Measurements from ENCODE around the gene TPPP2.
"Not testable (repeated sequence)": the region's sequence is repeated elsewhere in the genome, so short reads cannot be mapped to it uniquely, and the experiment has no call there.

TPPP2 gene

DNA sequence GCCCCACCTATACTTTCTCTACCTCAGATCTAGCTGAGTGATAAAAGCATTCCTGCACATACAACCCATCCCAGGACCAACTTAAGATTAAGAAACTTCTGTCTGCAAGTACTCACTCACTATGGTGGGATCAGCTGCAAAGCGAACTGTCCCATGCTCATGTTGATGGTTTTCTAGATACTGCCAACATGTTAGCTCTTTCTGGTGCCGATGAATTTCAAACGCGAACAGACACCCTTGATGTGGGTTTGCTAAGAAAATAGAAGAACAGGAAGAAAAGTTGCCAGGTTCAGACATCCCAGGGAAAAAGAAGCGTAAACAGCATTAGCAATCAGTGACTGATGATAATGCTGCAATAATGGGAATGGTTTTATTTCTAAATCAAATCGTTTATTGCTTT, 32.5 kb upstream of the TPPP2 start:
- Histone ChIP-seq H3K4me3 (ENCODE audit: low read depth, low read length) (no peak overlapping the region), H3K27ac (ENCODE audit: low read depth, low read length) (no peak overlapping the region), H3K36me3 (ENCODE audit: control insufficient read depth, insufficient read depth, low read length) (peaks cover 45% of the 10 kb centered on the region), H3K27me3 (ENCODE audit: control insufficient read depth, insufficient read depth, low read length) (no peaks in the 10 kb centered on the region), H3K4me1 (ENCODE audit: control insufficient read depth, insufficient read depth, low read length) (peaks cover 8% of the 10 kb centered on the region), H3K9ac (ENCODE audit: low read depth, low read length) (no peak overlapping the region), H3K9me3 (ENCODE audit: control insufficient read depth, insufficient read depth, low read length) (no peaks in the 10 kb centered on the region)

DNA sequence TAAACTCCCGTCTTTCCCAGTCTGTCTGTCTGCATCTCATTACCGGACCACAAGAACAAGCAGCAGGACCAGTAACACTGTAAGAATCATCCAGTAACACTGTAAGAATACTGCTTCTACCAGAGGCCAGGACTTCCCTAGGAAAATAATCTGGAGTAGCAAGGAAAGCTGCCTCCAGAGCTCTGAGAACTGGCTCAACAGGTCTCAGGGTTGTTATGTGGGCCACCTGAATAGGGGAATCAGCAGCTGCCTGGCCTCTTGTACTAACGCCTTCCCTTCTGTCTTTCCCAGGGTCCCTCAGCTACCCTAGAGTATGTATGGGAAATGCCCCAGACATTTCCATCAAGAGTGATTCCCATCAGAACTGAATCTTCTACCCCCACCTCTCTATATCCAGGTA, 31.9 kb upstream of the TPPP2 start:
- H3K27ac ChIP-seq (ENCODE audit: low read depth, low read length) = peak overlapping the region; percentile 43

DNA sequence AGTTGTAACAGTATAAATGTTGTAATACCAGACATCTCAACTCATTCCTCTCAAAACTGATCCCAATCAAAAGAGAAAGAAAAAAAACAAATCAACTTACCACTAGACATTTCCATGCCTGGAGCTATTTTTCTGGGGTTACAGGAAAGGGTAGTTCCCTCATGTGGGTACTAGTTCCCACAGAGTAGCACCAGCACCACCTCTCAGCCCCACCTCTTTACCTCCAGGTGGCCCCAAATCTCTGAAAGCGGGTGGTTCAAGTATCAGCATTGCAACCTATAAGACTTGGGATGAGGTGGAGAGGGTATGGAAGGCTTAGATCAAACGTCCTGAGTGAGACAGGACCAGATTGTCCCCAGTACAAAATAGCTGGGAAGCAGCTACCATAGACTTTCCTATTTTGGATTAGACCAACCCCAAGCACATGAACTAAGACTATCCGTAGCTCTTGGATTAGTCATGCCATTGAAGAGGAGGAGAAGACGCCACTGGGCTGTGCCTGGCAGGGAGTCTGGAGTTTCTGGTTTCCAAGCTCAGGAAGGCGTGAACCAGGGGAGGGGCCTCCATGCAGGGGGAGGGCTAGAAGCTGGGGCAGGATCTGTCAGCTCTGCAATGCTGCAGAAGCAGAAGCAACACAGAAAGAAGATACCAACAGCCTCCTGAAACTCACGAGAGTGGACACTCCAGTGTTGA, 31.2 kb upstream of the TPPP2 start, which contains the start of gene SLC39A2:
Gene SLC39A2, plus strand, starts transcription at position 620 of the 693 bp plus-strand sequence. CDS start 154 bp downstream, outside the sequence.
- no peak within 1 kb of the TSS for H3K4me3 ChIP-seq (ENCODE audit: low read depth, low read length)

More for the DNA sequence above, 31.9 kb upstream of the TPPP2 start:
- Histone ChIP-seq H3K9ac (ENCODE audit: low read depth, low read length) (no peak overlapping the region), H3K4me3 (ENCODE audit: low read depth, low read length) (no peak overlapping the region), H3K36me3 (ENCODE audit: control insufficient read depth, insufficient read depth, low read length) (peaks cover 40% of the 10 kb centered on the region), H3K9me3 (ENCODE audit: control insufficient read depth, insufficient read depth, low read length) (no peaks in the 10 kb centered on the region), H3K4me1 (ENCODE audit: control insufficient read depth, insufficient read depth, low read length) (peaks cover 8% of the 10 kb centered on the region), H3K27me3 (ENCODE audit: control insufficient read depth, insufficient read depth, low read length) (no peaks in the 10 kb centered on the region)

DNA sequence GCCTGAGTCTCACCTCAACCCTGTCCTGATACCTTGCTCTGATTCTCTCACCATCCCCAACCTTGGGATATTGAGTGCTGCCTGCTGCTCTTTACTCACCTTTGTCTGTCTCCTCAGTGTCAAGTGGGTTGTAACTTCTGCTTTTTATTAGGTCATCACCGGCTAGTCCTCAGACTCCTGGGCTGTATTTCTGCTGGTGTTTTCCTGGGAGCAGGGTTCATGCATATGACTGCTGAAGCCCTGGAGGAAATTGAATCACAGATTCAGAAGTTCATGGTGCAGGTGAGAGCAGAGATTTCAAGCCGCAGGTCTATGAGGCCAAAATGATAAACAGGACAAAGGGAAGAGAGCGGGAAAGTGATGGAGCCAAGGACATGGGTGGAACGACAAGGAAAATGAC, 30.4 kb upstream of the TPPP2 start:
- Histone ChIP-seq H3K27me3 (ENCODE audit: control insufficient read depth, insufficient read depth, low read length) (no peaks in the 10 kb centered on the region), H3K4me3 (ENCODE audit: low read depth, low read length) (no peak overlapping the region), H3K9ac (ENCODE audit: low read depth, low read length) (no peak overlapping the region), H3K27ac (ENCODE audit: low read depth, low read length) (no peak overlapping the region), H3K9me3 (ENCODE audit: control insufficient read depth, insufficient read depth, low read length) (no peaks in the 10 kb centered on the region), H3K4me1 (ENCODE audit: control insufficient read depth, insufficient read depth, low read length) (peaks cover 8% of the 10 kb centered on the region), H3K36me3 (ENCODE audit: control insufficient read depth, insufficient read depth, low read length) (peaks cover 27% of the 10 kb centered on the region)

More for the DNA sequence above, 31.2 kb upstream of the TPPP2 start, which contains the start of gene SLC39A2:
- peaks cover 8% of the 10 kb centered on the region for H3K4me1 ChIP-seq (ENCODE audit: control insufficient read depth, insufficient read depth, low read length)
- H3K36me3 ChIP-seq (ENCODE audit: control insufficient read depth, insufficient read depth, low read length) = peaks cover 35% of the 10 kb centered on the region
- no peak within 1 kb of the TSS for H3K9ac ChIP-seq (ENCODE audit: low read depth, low read length)
- no peaks in the 10 kb centered on the region for H3K9me3 ChIP-seq (ENCODE audit: control insufficient read depth, insufficient read depth, low read length)
- no peaks in the 10 kb centered on the region for H3K27me3 ChIP-seq (ENCODE audit: control insufficient read depth, insufficient read depth, low read length)
- peak within 1 kb of the TSS; percentile 43 for H3K27ac ChIP-seq (ENCODE audit: low read depth, low read length)

DNA sequence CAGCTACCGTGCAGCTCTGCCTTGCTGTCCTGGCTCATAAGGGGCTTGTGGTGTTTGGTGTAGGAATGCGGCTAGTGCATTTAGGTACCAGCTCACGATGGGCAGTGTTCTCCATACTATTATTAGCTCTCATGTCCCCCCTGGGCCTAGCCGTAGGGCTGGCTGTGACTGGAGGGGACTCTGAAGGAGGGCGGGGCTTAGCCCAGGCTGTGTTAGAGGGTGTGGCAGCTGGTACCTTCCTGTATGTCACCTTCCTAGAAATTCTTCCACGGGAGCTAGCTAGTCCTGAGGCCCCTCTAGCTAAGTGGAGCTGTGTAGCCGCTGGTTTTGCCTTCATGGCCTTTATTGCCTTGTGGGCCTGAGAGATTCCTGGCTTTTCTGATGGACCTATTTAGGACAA, 28.8 kb upstream of the TPPP2 start:
- Histone ChIP-seq H3K9ac (ENCODE audit: low read depth, low read length) (no peak overlapping the region), H3K4me1 (ENCODE audit: control insufficient read depth, insufficient read depth, low read length) (peaks cover 8% of the 10 kb centered on the region), H3K4me3 (ENCODE audit: low read depth, low read length) (no peak overlapping the region), H3K27me3 (ENCODE audit: control insufficient read depth, insufficient read depth, low read length) (no peaks in the 10 kb centered on the region), H3K9me3 (ENCODE audit: control insufficient read depth, insufficient read depth, low read length) (no peaks in the 10 kb centered on the region), H3K27ac (ENCODE audit: low read depth, low read length) (no peak overlapping the region), H3K36me3 (ENCODE audit: control insufficient read depth, insufficient read depth, low read length) (peaks cover 11% of the 10 kb centered on the region)

DNA sequence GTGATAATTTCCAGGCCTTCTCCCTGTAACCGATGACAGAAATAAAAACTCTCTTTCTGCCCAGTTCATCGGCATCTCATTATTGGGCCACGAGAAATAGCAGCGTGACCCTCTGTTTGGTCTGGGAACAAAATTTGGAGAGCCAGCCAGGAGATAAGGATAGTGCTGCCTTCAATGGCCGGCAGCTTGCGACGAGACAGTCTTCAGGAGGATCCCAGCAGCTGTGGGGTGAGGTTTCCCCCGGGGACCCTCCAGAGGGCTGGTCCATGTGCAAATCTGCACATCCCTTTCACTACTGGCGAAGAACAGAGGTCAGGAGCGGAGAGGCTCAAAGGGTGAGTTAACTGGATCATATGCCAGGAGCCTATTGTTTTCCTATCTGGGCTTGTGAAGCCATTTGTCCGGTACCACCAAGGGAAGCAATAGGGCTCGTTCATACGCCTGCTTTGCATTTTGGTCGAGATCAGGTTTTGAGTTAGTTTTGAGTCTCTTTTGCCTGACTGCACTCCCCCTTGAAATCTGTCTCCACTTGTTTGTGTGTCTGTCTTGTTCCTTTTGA, 26.1 kb upstream of the TPPP2 start:
- Histone ChIP-seq H3K4me1 (ENCODE audit: control insufficient read depth, insufficient read depth, low read length) (peaks cover 4% of the 10 kb centered on the region; the same call in 1 of the 2 replicates), H3K27me3 (ENCODE audit: control insufficient read depth, insufficient read depth, low read length) (no peaks in the 10 kb centered on the region), H3K9me3 (ENCODE audit: control insufficient read depth, insufficient read depth, low read length) (no peaks in the 10 kb centered on the region), H3K27ac (ENCODE audit: low read depth, low read length) (no peak overlapping the region), H3K9ac (ENCODE audit: low read depth, low read length) (no peak overlapping the region), H3K36me3 (ENCODE audit: control insufficient read depth, insufficient read depth, low read length) (no peaks in the 10 kb centered on the region), H3K4me3 (ENCODE audit: low read depth, low read length) (no peak overlapping the region)

DNA sequence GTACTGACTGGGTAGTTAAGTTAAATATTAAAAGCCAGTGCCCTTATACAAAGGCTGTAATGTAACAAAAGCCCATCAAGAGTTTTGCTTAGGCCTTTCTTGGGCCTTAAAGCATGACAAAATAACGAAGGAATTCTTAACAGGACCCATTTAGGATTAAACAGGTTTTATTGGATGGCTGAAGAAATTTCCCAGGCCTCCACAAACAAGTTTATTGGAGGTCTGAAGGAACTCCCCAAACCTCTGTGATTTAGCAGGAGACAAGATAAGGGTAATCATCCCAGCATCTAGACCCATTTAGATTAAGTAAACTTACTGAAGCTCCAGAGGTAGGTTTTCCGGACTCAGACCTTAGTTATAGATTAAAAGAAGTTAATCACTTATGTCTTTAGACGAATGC, 20.3 kb upstream of the TPPP2 start:
- H3K4me1 ChIP-seq (ENCODE audit: control insufficient read depth, insufficient read depth, low read length); H3K4me3 ChIP-seq (ENCODE audit: low read depth, low read length); H3K9me3 ChIP-seq (ENCODE audit: control insufficient read depth, insufficient read depth, low read length); H3K36me3 ChIP-seq (ENCODE audit: control insufficient read depth, insufficient read depth, low read length); H3K9ac ChIP-seq (ENCODE audit: low read depth, low read length); H3K27me3 ChIP-seq (ENCODE audit: control insufficient read depth, insufficient read depth, low read length); H3K27ac ChIP-seq (ENCODE audit: low read depth, low read length): not testable (repeated sequence)

DNA sequence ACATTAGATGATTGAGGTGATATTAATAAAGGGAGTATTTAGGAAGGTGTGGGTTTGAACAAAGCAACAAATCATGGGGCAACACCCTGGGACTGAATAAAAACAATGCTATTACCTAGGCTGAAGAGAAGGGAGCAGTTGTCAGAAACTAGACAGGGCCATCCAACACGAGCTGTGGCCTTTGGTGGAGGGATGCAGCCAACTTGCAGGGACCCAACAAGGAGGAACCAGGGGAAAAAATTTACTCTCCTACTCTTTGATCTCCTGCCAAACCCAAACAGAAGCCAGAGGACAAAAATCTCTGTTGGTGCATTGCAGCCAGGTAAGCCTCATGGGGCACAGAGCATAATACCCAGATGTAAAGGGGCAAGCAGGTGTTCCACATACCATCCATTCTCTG, 18.9 kb upstream of the TPPP2 start:
- Histone ChIP-seq H3K9ac (ENCODE audit: low read depth, low read length) (no peak overlapping the region), H3K36me3 (ENCODE audit: control insufficient read depth, insufficient read depth, low read length) (no peaks in the 10 kb centered on the region), H3K27ac (ENCODE audit: low read depth, low read length) (no peak overlapping the region), H3K9me3 (ENCODE audit: control insufficient read depth, insufficient read depth, low read length) (no peaks in the 10 kb centered on the region), H3K4me3 (ENCODE audit: low read depth, low read length) (no peak overlapping the region), H3K4me1 (ENCODE audit: control insufficient read depth, insufficient read depth, low read length) (peaks cover 10% of the 10 kb centered on the region), H3K27me3 (ENCODE audit: control insufficient read depth, insufficient read depth, low read length) (no peaks in the 10 kb centered on the region)

DNA sequence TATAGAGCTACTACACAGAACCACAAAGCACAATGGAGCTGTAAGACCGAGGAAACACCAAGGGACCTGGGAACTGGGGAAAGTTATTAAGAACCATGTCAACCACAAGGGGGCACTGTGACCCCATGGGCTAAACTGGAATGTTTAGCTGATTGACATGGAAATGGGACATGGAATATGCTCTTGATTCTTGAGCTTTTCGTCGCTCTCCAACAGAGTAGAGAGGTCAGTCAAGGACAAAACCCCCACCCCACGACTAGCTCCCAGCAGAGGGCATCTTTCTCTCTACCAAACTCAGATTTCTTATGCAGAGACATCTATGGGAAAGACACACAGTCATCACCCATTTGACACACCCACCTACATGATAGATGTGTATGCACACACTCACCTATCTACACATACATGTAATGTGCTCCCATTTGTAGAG, 15.2 kb upstream of the TPPP2 start:
- Histone ChIP-seq H3K9ac (ENCODE audit: low read depth, low read length) (no peak overlapping the region), H3K9me3 (ENCODE audit: control insufficient read depth, insufficient read depth, low read length) (no peaks in the 10 kb centered on the region), H3K36me3 (ENCODE audit: control insufficient read depth, insufficient read depth, low read length) (0 out of 2 replicates have a peak, but pooled peaks cover 4% of the 10 kb centered on the region), H3K27me3 (ENCODE audit: control insufficient read depth, insufficient read depth, low read length) (no peaks in the 10 kb centered on the region), H3K27ac (ENCODE audit: low read depth, low read length) (no peak overlapping the region), H3K4me3 (ENCODE audit: low read depth, low read length) (no peak overlapping the region), H3K4me1 (ENCODE audit: control insufficient read depth, insufficient read depth, low read length) (peaks cover 7% of the 10 kb centered on the region)

DNA sequence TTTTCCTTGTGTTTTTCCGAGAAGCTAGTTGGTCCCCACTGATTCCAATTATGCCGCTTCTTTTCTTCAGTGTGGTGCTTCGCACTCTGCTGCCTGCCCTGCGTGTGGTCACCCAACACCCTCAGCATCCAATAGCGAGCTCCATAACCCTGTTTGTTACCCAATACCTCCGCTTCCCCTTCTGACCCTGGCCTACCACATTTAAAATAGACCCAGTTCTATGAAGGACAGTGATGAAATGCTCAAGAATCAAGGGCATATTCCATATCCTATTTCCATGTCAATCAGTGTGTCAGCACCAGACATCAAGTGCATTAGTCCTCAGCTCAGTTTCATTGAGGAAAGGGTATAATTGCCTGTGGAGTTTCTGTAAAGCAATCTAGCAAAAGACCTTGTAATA, 14.7 kb upstream of the TPPP2 start:
- H3K27me3 ChIP-seq (ENCODE audit: control insufficient read depth, insufficient read depth, low read length) = no peaks in the 10 kb centered on the region
- H3K4me3 ChIP-seq (ENCODE audit: low read depth, low read length) = no peak overlapping the region
- H3K4me1 ChIP-seq (ENCODE audit: control insufficient read depth, insufficient read depth, low read length) = peaks cover 7% of the 10 kb centered on the region
- H3K27ac ChIP-seq (ENCODE audit: low read depth, low read length) = no peak overlapping the region
- H3K9me3 ChIP-seq (ENCODE audit: control insufficient read depth, insufficient read depth, low read length) = no peaks in the 10 kb centered on the region
- H3K9ac ChIP-seq (ENCODE audit: low read depth, low read length) = no peak overlapping the region
- 0 out of 2 replicates have a peak, but pooled peaks cover 4% of the 10 kb centered on the region for H3K36me3 ChIP-seq (ENCODE audit: control insufficient read depth, insufficient read depth, low read length)

DNA sequence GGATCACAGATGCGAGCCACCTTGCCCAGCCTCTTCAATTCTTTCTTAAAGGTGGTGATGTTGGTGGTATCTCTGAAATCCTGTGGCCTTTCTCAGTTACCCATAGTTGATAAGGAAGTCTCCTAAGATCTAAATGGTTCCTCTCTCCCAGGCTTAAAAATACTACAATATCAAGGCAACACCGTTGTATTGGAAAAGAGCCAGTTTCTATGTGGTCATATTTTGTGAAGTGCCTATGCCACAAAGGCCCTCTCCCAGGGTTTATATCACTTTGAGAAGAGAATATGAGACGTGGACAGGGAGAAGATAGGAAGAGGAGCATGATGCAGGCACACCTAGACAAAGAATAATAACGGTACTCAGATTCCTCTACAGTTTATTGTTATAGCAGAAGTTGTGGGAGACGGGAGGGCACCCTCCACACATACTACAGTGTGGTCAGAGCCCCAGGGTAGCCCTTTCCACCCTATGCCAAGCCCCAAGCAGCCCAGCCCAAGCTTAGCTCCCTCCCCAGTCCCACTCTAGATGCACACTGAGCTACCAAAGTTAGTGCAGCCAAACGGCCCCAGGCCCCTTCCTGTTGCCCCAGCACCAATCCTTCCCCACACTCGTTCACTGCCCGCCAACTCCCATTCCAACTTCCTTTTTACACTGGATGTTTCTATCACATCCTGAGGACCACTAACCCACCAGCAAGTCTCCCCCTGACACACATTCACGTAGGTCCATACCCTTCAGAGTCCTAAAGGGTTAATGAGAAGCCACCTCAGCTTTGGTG, 13.4 kb upstream of the TPPP2 start:
- Histone ChIP-seq H3K4me3 (ENCODE audit: low read depth, low read length) (no peak overlapping the region), H3K36me3 (ENCODE audit: control insufficient read depth, insufficient read depth, low read length) (0 out of 2 replicates have a peak, but pooled peaks cover 4% of the 10 kb centered on the region), H3K4me1 (ENCODE audit: control insufficient read depth, insufficient read depth, low read length) (peaks cover 7% of the 10 kb centered on the region), H3K9me3 (ENCODE audit: control insufficient read depth, insufficient read depth, low read length) (no peaks in the 10 kb centered on the region), H3K27me3 (ENCODE audit: control insufficient read depth, insufficient read depth, low read length) (peaks cover 3% of the 10 kb centered on the region), H3K27ac (ENCODE audit: low read depth, low read length) (no peak overlapping the region), H3K9ac (ENCODE audit: low read depth, low read length) (no peak overlapping the region)

Data from HUES48 (cell line).